A549 (cell line): ENCODE measurements around the gene DOCK1. TPM values are rescaled to one million over a fixed set of nuclear protein-coding genes. Genes with fewer than 3 reads are reported as not detected.

ENCODE experiments used
- ATAC-seq, 2 experiments: fragments of 200-7000 bp in 1 of 2; fragments of >200 bp in 1 of 2; cut with Nextera tagmentation in 1 of 2; cut with Tn5 transposase in 1 of 2; 3 replicates each; pipeline versions ENCODE4 v1.8.0 to v1.9.1; 2018 to 2020; ENCODE audit warnings: mild to moderate bottlenecking in 1 of 2, moderate library complexity in 1 of 2
- CTCF ChIA-PET: fragments of 300-600 bp; sonication (Branson Sonifier 250); formaldehyde crosslinking; extraction: SDS; loops from one replicate; lab custom pipeline; 2021; ENCODE audit warnings: antibody characterized with exemption, inconsistent platforms; lab: Yijun Ruan, JAX
- POLR2A ChIA-PET: fragments of 350-600 bp; formaldehyde crosslinking; extraction: SDS; loops from one replicate; lab custom pipeline; 2021; ENCODE audit warnings: antibody characterized with exemption, inconsistent platforms; lab: Yijun Ruan, JAX
- DNase-seq, 2 experiments: peaks; one replicate each; pipeline versions ENCODE4 v3.0.0 to v3.0.0-alpha.2; 2011 to 2016; ENCODE audit warnings: low read depth in 1 of 2, low spot score in 1 of 2
- FAIRE-seq: peaks from 2 replicates; lab custom pipeline; 2011; peaks lifted over from hg19 to GRCh38; lab: Jason Lieb, UNC
- H3K27ac ChIP-seq, 2 experiments: fragments of >200 bp; sonication (Bioruptor Twin); formaldehyde crosslinking; 3 replicates each; pipeline ENCODE4 v1.5.1; 2016 to 2017
- H3K4me1 ChIP-seq: fragments of >200 bp; sonication (Bioruptor Twin); formaldehyde crosslinking; 3 replicates; pipeline ENCODE4 v1.6.1; 2016
- H3K4me2 ChIP-seq: fragments of >200 bp; sonication (Bioruptor Twin); formaldehyde crosslinking; 3 replicates; pipeline ENCODE4 v1.6.1; 2016
- H3K4me3 ChIP-seq: fragments of >200 bp; sonication (Bioruptor Twin); formaldehyde crosslinking; 3 replicates; pipeline ENCODE4 v1.5.1; 2016
- H3K9me3 ChIP-seq: fragments of >200 bp; sonication (Bioruptor Twin); formaldehyde crosslinking; 3 replicates; pipeline ENCODE4 v1.6.1; 2016
- ATOH8 ChIP-seq: fragments of 250-450 bp; sonication (Bioruptor Pico); IDR thresholded peaks from 2 replicates; pipeline ENCODE4 v1.5.0; 2020; ENCODE audit warnings: low read depth, mild to moderate bottlenecking, moderate library complexity
- BCL3 ChIP-seq: fragments of >200 bp; sonication (Bioruptor Twin); formaldehyde crosslinking; IDR thresholded peaks from 3 replicates; pipeline ENCODE4 v1.6.1; 2016
- BHLHE40 ChIP-seq: IDR thresholded peaks from 2 replicates; pipeline ENCODE4 v1.6.1; 2012; ENCODE audit warnings: low read depth, low read length, inconsistent platforms
- CBX8 ChIP-seq: fragments of 200-600 bp; sonication (generic); IDR thresholded peaks from 2 replicates; pipeline ENCODE4 v1.6.1; 2016
- CEBPB ChIP-seq, 2 experiments: fragments of >200 bp in 1 of 2; sonication (Bioruptor Twin) in 1 of 2; formaldehyde crosslinking in 1 of 2; IDR thresholded peaks; 2 replicates each; pipeline ENCODE4 v1.6.1; 2012 to 2016
- CHD2 ChIP-seq: fragments of 150-350 bp; IDR thresholded peaks from 2 replicates; pipeline ENCODE4 v1.6.1; 2014; ENCODE audit warnings: low read length; ENCODE audit not compliant: partially characterized antibody
- CHD4 ChIP-seq: fragments of 200-600 bp; sonication (generic); IDR thresholded peaks from 2 replicates; pipeline ENCODE4 v1.6.1; 2016; ENCODE audit warnings: antibody characterized with exemption, mild to moderate bottlenecking, borderline replicate concordance
- EHF ChIP-seq: fragments of 250-450 bp; sonication (Bioruptor Pico); IDR thresholded peaks from 2 replicates; pipeline ENCODE4 v1.5.0; 2020; ENCODE audit warnings: mild to moderate bottlenecking
- EHMT2 ChIP-seq: fragments of 200-600 bp; sonication (generic); IDR thresholded peaks from 2 replicates; pipeline ENCODE4 v1.6.1; 2016; ENCODE audit warnings: antibody characterized with exemption, low read depth, mild to moderate bottlenecking, moderate library complexity
- FOXS1 ChIP-seq: fragments of 250-450 bp; sonication (Bioruptor Pico); IDR thresholded peaks from 2 replicates; pipeline ENCODE4 v1.5.0; 2020; ENCODE audit warnings: mild to moderate bottlenecking, moderate library complexity
- GATA3 ChIP-seq: IDR thresholded peaks from 2 replicates; pipeline ENCODE4 v1.6.1; 2012; ENCODE audit warnings: borderline replicate concordance
- HMGXB4 ChIP-seq: fragments of 250-450 bp; sonication (Bioruptor Pico); IDR thresholded peaks from 2 replicates; pipeline ENCODE4 v1.5.0; 2021; ENCODE audit warnings: mild to moderate bottlenecking, moderate library complexity, borderline replicate concordance
- HOXA7 ChIP-seq: fragments of 250-450 bp; sonication (Bioruptor Pico); IDR thresholded peaks from 2 replicates; pipeline ENCODE4 v1.5.0; 2020; ENCODE audit warnings: mild to moderate bottlenecking, moderate library complexity
- HOXB13 ChIP-seq: fragments of 250-450 bp; sonication (Bioruptor Pico); IDR thresholded peaks from 2 replicates; pipeline ENCODE4 v1.5.0; 2020; ENCODE audit warnings: low read depth, mild to moderate bottlenecking, moderate library complexity
- HOXB5 ChIP-seq: fragments of 250-450 bp; sonication (Bioruptor Pico); IDR thresholded peaks from 2 replicates; pipeline ENCODE4 v1.5.0; 2020; ENCODE audit warnings: mild to moderate bottlenecking, moderate library complexity
- KDM1A ChIP-seq: fragments of 200-600 bp; sonication (generic); IDR thresholded peaks from 2 replicates; pipeline ENCODE4 v1.6.1; 2016; ENCODE audit warnings: low read depth, mild to moderate bottlenecking
- KDM5A ChIP-seq: fragments of 200-600 bp; sonication (generic); IDR thresholded peaks from 2 replicates; pipeline ENCODE4 v1.6.1; 2016; ENCODE audit warnings: antibody characterized with exemption, mild to moderate bottlenecking
- NFE2L2 ChIP-seq: fragments of 150-350 bp; conservative IDR thresholded peaks from 2 replicates; pipeline ENCODE4 v1.6.1; 2014; ENCODE audit warnings: low read length
- NPAS2 ChIP-seq: fragments of 250-450 bp; sonication (Bioruptor Pico); IDR thresholded peaks from 2 replicates; pipeline ENCODE4 v1.8.0; 2022; ENCODE audit warnings: mild to moderate bottlenecking, moderate library complexity, borderline replicate concordance
- NR3C1 ChIP-seq: fragments of >200 bp; sonication (Bioruptor Twin); formaldehyde crosslinking; IDR thresholded peaks from 3 replicates; pipeline ENCODE4 v1.6.1; 2017
- PHF8 ChIP-seq: fragments of 200-600 bp; sonication (generic); IDR thresholded peaks from 2 replicates; pipeline ENCODE4 v1.6.1; 2016; ENCODE audit warnings: low read depth, mild to moderate bottlenecking, antibody characterized with exemption, moderate library complexity, borderline replicate concordance
- RAD21 ChIP-seq, 2 experiments: fragments of >200 bp in 1 of 2; sonication (Bioruptor Twin) in 1 of 2; formaldehyde crosslinking in 1 of 2; IDR thresholded peaks in 1 of 2; conservative IDR thresholded peaks in 1 of 2; 2 replicates in 1 of 2; 3 replicates in 1 of 2; pipeline ENCODE4 v1.6.1; 2012 to 2018; ENCODE audit warnings: inconsistent platforms in 1 of 2
- RARB ChIP-seq: fragments of 250-450 bp; sonication (Bioruptor Pico); IDR thresholded peaks from 2 replicates; pipeline ENCODE4 v1.8.0; 2021; ENCODE audit warnings: mild to moderate bottlenecking, moderate library complexity
- RNF2 ChIP-seq: fragments of 200-600 bp; sonication (generic); IDR thresholded peaks from 2 replicates; pipeline ENCODE4 v1.6.1; 2016; ENCODE audit warnings: low read depth, mild to moderate bottlenecking, antibody characterized with exemption, moderate library complexity, borderline replicate concordance
- SMC3 ChIP-seq: fragments of >200 bp; sonication (Bioruptor Twin); formaldehyde crosslinking; IDR thresholded peaks from 3 replicates; pipeline ENCODE4 v1.6.1; 2018; ENCODE audit warnings: inconsistent platforms
- TP53 ChIP-seq: fragments of 250-450 bp; sonication (Bioruptor Pico); IDR thresholded peaks from 2 replicates; pipeline ENCODE4 v1.5.0; 2021; ENCODE audit warnings: mild to moderate bottlenecking, moderate library complexity
- ZFP36 ChIP-seq: fragments of 450-650 bp; IDR thresholded peaks from 2 replicates; pipeline ENCODE4 v1.6.1; 2014; ENCODE audit warnings: borderline replicate concordance; ENCODE audit not compliant: partially characterized antibody
- ZNF302 ChIP-seq: fragments of 250-450 bp; sonication (Bioruptor Pico); IDR thresholded peaks from 2 replicates; pipeline ENCODE4 v1.9.0; 2021; ENCODE audit warnings: inconsistent platforms, mild to moderate bottlenecking, moderate library complexity
- ZSCAN20 ChIP-seq: fragments of 250-450 bp; sonication (Bioruptor Pico); IDR thresholded peaks from 2 replicates; pipeline ENCODE4 v1.8.0; 2022; ENCODE audit warnings: mild to moderate bottlenecking, moderate library complexity
- WGBS: methylation state at CpG from one replicate; pipeline ENCODE4 v1.1.6; 2017; ENCODE audit errors: missing lambda C conversion rate; 5-methylcytosine and 5-hydroxymethylcytosine counted together
- polyA plus RNA-seq, 4 experiments: library from polyadenylated mRNA; depleted of rRNA in 3 of 4; stranded (reverse); fragments of >200 nt; fragmentation: RNase III in 1 of 4; extraction: RNeasy Plus Mini Kit Qiagen cat#74134 plus additional on column Dnase treatment in 1 of 4; gene quantifications; 2 replicates in 3 of 4; 3 replicates in 1 of 4; pipeline ENCODE4 v1.2.3, GENCODE V29; 2011 to 2017
- TF ChIP-seq, protein P1 (sequence below): IDR thresholded peaks from 2 replicates; pipeline ENCODE4 v1.6.1; 2012; ENCODE audit warnings: low read depth, borderline replicate concordance

The DOCK1 gene
- polyA plus RNA-seq, 2 of the 4 experiments (the other 2 are of a cell fraction): 22.6 to 28.2 TPM

GRCh38 chr10:127168261-127168660 lies 263.0 kb downstream of the DOCK1 start (continued):
- TF ChIP-seq ATOH8 (CRISPR knock-in tag): no peak
- no peak for TF ChIP-seq BHLHE40

GRCh38 chr10:127174866-127175265 lies 269.6 kb downstream of the DOCK1 start:
- FAIRE-seq: no peak
- ATAC-seq: no peak
- H3K4me2 ChIP-seq: no peak overlapping the region
- TF ChIP-seq BCL3: no peak
- TF ChIP-seq SMC3: no peak
- TF ChIP-seq NFE2L2: no peak
- TF ChIP-seq ZSCAN20 (CRISPR knock-in tag): no peak
- TF ChIP-seq HOXB5: no peak
- TF ChIP-seq ZFP36: no peak
- TF ChIP-seq, protein P1, sequence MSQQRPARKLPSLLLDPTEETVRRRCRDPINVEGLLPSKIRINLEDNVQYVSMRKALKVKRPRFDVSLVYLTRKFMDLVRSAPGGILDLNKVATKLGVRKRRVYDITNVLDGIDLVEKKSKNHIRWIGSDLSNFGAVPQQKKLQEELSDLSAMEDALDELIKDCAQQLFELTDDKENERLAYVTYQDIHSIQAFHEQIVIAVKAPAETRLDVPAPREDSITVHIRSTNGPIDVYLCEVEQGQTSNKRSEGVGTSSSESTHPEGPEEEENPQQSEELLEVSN: no peak
- no peak for TF ChIP-seq CEBPB (IDR thresholded peaks at IDR 0.05)
- TF ChIP-seq TP53 (CRISPR knock-in tag): no peak
- TF ChIP-seq HMGXB4 (CRISPR knock-in tag): no peak
- TF ChIP-seq CHD2: no peak
- TF ChIP-seq CBX8: no peak
- no peak for TF ChIP-seq PHF8
- no peak for TF ChIP-seq EHMT2
- TF ChIP-seq KDM5A: no peak
- no peak for TF ChIP-seq ZNF302 (CRISPR knock-in tag)
- TF ChIP-seq FOXS1 (CRISPR knock-in tag): no peak
- TF ChIP-seq, all 56 proteins: peak for 0
- no peaks in the 10 kb centered on the region for H3K9me3 ChIP-seq
- H3K4me1 ChIP-seq: no peaks in the 10 kb centered on the region
- no peak overlapping the region for H3K4me3 ChIP-seq
- WGBS: 97% methylated on average over 8 of the region's 8 CpGs
- POLR2A ChIA-PET: no interaction called here
- no peak overlapping the region for H3K27ac ChIP-seq
- DNase-seq: no peak
- CTCF ChIA-PET: interaction anchor here (0.6 to 1.5 kb wide), 2 partner anchors 19 to 1017 kb away, joined by 3 read pairs; no protein-coding TSS in a partner anchor

DNA sequence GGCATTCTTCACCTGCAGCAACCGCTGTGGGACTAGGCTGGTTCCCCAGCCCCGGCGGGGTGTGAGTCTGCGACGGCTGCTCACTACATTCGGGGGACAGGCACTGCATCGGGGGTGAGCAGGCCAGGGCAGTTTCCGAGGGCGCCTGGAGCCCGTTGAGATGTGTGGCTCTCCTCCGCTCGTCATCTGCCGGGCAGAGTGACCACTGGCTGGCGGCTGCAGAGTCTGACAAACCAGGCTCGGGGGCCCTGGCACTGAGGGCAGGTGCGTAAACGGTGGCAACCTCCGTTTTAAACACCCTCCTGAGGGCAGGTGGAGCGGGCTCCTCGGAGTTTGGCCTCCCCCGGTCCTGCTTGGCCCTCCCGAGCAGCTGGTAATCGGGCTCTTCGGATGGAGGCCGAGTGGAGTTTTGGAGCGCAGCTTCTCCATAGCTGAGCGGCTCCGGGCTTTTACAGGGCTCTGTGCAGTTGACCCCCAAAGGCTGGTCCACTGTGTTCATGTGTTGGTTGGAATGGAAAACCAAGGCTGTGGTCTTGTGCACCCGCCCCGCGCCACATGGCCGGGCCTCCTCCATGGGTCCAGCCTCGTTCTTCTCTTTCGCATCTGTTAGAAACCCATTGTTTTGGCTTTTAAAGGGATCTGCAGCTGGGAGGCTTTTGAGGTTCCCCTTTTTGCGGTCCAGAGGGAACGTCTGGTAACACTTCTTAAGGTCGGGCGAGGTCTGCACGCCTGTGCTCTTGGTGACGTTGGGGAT lies 270.3 kb downstream of the DOCK1 start:
- H3K9me3 ChIP-seq: no peaks in the 10 kb centered on the region
- FAIRE-seq (no peak), DNase-seq (no peak), ATAC-seq (no peak)
- H3K27ac ChIP-seq: no peak overlapping the region
- CTCF ChIA-PET: interaction anchor here (1.5 kb wide), 1 partner anchor 19 kb away, joined by 3 read pairs; no protein-coding TSS in a partner anchor
- no peaks in the 10 kb centered on the region for H3K4me1 ChIP-seq
- WGBS: 92% methylated on average over 31 of the region's 40 CpGs
- TF ChIP-seq RARB (CRISPR knock-in tag): no peak
- TF ChIP-seq EHF (CRISPR knock-in tag): no peak
- TF ChIP-seq CHD4: no peak
- no peak for TF ChIP-seq NR3C1
- no peak for TF ChIP-seq RAD21 (conservative IDR thresholded peaks at IDR 0.05 in 1 of 2, IDR thresholded peaks at IDR 0.05 in 1 of 2)
- TF ChIP-seq HOXA7 (CRISPR knock-in tag): no peak
- TF ChIP-seq NPAS2: no peak
- no peak for TF ChIP-seq KDM1A
- TF ChIP-seq GATA3: no peak
- TF ChIP-seq HOXB13 (CRISPR knock-in tag): no peak
- no peak for TF ChIP-seq CBX8
- no peak for TF ChIP-seq ZFP36
- TF ChIP-seq, protein P1: no peak
- no peak for TF ChIP-seq CEBPB (IDR thresholded peaks at IDR 0.05)
- no peak for TF ChIP-seq RNF2
- H3K4me2 ChIP-seq: no peak overlapping the region
- POLR2A ChIA-PET: no interaction called here
- no peak overlapping the region for H3K4me3 ChIP-seq
